Esophagus squamous epithelium (tissue), 4 donors: ENCODE measurements around the gene TMC4.

Experiments
- POLR2A ChIP-seq, 4 donors: fragments of 450-650 bp; IDR thresholded peaks; one replicate each; pipeline ENCODE4 v1.6.1; 2017; ENCODE audit warnings: antibody characterized with exemption in 4 of 4, mild to moderate bottlenecking in 4 of 4, moderate library complexity in 3 of 4
- TF ChIP-seq, protein P1 (sequence below), 6 experiments: fragments of 450-650 bp in 4 of 6; fragments of 200-600 bp in 2 of 6; sonication (generic) in 2 of 6; IDR thresholded peaks; one replicate each; pipeline ENCODE4 v1.5.1; 2016 to 2019; ENCODE audit warnings: antibody characterized with exemption in 6 of 6, mild to moderate bottlenecking in 4 of 6, moderate library complexity in 4 of 6

DNA sequence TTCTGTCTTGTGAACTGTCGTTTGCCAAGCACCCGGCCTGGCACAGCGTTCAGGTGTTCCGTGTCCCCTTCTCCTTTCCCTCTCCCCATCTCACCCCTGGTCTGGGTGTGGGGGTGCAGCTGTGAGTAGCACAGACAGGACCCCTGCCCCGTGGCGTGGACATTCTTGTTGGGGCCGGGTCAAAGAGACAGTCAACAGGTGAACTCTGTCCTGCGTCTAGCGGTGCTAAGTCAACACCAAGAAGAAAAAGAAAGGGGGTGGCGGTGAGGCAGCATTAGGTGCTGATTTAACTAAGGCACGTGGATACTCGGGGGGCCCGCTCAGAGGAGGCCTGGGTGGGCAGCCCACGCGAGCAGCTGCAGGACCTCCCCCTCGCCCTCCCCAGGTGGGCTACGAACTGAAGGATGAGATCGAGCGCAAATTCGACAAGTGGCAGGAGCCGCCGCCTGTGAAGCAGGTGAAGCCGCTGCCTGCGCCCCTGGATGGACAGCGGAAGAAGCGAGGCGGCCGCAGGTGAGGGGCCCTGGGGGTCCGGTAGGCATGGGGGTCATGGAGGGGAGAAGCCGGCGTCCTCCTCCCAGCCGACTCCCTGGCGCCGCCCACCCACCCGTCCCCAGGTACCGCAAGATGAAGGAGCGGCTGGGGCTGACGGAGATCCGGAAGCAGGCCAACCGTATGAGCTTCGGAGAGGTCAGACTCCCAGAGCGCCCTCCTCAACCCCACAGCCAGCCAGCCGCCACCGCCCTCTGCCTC is 45.1 kb downstream of the TMC4 start:
- TF ChIP-seq, protein P1, sequence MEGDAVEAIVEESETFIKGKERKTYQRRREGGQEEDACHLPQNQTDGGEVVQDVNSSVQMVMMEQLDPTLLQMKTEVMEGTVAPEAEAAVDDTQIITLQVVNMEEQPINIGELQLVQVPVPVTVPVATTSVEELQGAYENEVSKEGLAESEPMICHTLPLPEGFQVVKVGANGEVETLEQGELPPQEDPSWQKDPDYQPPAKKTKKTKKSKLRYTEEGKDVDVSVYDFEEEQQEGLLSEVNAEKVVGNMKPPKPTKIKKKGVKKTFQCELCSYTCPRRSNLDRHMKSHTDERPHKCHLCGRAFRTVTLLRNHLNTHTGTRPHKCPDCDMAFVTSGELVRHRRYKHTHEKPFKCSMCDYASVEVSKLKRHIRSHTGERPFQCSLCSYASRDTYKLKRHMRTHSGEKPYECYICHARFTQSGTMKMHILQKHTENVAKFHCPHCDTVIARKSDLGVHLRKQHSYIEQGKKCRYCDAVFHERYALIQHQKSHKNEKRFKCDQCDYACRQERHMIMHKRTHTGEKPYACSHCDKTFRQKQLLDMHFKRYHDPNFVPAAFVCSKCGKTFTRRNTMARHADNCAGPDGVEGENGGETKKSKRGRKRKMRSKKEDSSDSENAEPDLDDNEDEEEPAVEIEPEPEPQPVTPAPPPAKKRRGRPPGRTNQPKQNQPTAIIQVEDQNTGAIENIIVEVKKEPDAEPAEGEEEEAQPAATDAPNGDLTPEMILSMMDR (IDR thresholded peaks at IDR 0.05) = no peak
- TF ChIP-seq POLR2A (IDR thresholded peaks at IDR 0.05) = no peak
